Right lobe of liver (tissue), 4 donors: ENCODE results near the gene C1QL3.

Source experiments
- POLR2A ChIP-seq: fragments of 450-650 bp; IDR thresholded peaks from one replicate; pipeline ENCODE4 v1.6.1; 2017; ENCODE audit warnings: antibody characterized with exemption, mild to moderate bottlenecking
- TF ChIP-seq, protein P1 (sequence below), 4 donors: fragments of 200-600 bp in 3 of 4; fragments of 450-650 bp in 1 of 4; IDR thresholded peaks; one replicate each; pipeline versions ENCODE4 v1.5.1 to v1.8.0; 2016 to 2022; ENCODE audit warnings: antibody characterized with exemption in 4 of 4, mild to moderate bottlenecking in 2 of 4
- donor health status: DM: no; HTN: no; CAD: no.
- donor health status: DM: no; HTN: no; CAD: no.
- donor health status: DM: no; HTN: yes; CAD: no.

DNA sequence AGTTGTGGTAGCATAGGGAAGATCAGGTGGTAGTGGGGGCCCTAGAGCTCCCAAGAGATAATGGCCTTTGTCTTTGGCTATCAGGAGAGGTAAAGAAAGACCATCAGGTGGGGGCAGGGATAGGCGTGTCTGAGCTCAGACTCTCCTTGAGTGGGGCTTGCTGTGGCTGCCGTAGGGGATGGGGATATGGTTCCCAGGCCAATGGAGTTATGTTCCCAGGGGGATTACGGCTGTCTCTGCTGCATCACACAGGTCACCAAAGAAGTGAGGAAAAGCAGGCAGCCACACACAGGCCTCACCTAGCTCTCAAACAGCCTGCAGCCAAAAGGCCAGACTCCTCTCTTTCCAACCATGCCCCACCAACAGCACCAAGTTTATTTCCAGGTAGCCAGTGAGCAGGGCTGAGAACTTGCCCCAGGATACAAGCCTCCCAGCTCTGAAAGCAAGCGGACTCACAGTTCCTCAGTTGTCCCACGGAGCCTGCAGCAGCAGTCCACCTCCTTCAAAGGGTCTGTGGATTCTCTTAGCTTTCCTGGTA, 37.6 kb upstream of the C1QL3 start:
- TF ChIP-seq, protein P1, sequence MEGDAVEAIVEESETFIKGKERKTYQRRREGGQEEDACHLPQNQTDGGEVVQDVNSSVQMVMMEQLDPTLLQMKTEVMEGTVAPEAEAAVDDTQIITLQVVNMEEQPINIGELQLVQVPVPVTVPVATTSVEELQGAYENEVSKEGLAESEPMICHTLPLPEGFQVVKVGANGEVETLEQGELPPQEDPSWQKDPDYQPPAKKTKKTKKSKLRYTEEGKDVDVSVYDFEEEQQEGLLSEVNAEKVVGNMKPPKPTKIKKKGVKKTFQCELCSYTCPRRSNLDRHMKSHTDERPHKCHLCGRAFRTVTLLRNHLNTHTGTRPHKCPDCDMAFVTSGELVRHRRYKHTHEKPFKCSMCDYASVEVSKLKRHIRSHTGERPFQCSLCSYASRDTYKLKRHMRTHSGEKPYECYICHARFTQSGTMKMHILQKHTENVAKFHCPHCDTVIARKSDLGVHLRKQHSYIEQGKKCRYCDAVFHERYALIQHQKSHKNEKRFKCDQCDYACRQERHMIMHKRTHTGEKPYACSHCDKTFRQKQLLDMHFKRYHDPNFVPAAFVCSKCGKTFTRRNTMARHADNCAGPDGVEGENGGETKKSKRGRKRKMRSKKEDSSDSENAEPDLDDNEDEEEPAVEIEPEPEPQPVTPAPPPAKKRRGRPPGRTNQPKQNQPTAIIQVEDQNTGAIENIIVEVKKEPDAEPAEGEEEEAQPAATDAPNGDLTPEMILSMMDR (IDR thresholded peaks at IDR 0.05): no peak
- TF ChIP-seq POLR2A: no peak
